Naive thymus-derived CD8-positive, alpha-beta T cell (primary cell): ENCODE measurements around the gene PAXX. TPM values are rescaled to one million over a fixed set of nuclear protein-coding genes. Genes with fewer than 3 reads are reported as not detected.
A peak's percentile ranks its signal among the peaks of the same experiment; 100 is the strongest.

ENCODE experiments used
- ATAC-seq, 2 donors: fragments of 150-1000 bp; cut with Tn5 transposase in 1 of 2; sonication (Bioruptor Pico), chemical (Tn5 transposase) in 1 of 2; 1 replicate in 1 of 2; 2 replicates in 1 of 2; pipeline ENCODE4 v1.10.0; 2021; ENCODE audit warnings: mild to moderate bottlenecking in 2 of 2, moderate library complexity in 2 of 2
- POLR2A ChIA-PET: fragments of 350-600 bp; sonication (Branson Sonifier 250); formaldehyde crosslinking; loops from one replicate; lab custom pipeline; 2021; ENCODE audit warnings: antibody characterized with exemption; lab: Charles Lee
- DNase-seq, 10 donors: peaks; one replicate each; pipeline versions ENCODE4 v3.0.0 to v3.0.0-alpha.2; 2020 to 2022
- H3K27ac Mint-ChIP-seq, 10 donors: one replicate each; pipeline ENCODE4 v1.8.0; 2020 to 2022; ENCODE audit warnings: mild to moderate bottlenecking in 10 of 10, mixed read lengths in 10 of 10, moderate library complexity in 4 of 10, inconsistent platforms in 1 of 10
- H3K27me3 Mint-ChIP-seq, 5 donors: one replicate each; pipeline ENCODE4 v1.8.0; 2021 to 2022; ENCODE audit warnings: mixed read lengths in 5 of 5
- H3K36me3 Mint-ChIP-seq, 3 donors: one replicate each; pipeline ENCODE4 v1.8.0; 2020 to 2022; ENCODE audit warnings: mixed read lengths in 3 of 3, mild to moderate bottlenecking in 2 of 3, inconsistent platforms in 1 of 3
- H3K4me1 Mint-ChIP-seq, 4 donors: one replicate each; pipeline ENCODE4 v1.8.0; 2021 to 2022; ENCODE audit warnings: mixed read lengths in 4 of 4
- H3K4me3 Mint-ChIP-seq, 10 donors: one replicate each; pipeline ENCODE4 v1.8.0; 2020 to 2022; ENCODE audit warnings: mild to moderate bottlenecking in 10 of 10, mixed read lengths in 10 of 10, moderate library complexity in 6 of 10, inconsistent platforms in 1 of 10
- H3K9me3 Mint-ChIP-seq, 9 donors: one replicate each; pipeline ENCODE4 v1.8.0; 2020 to 2022; ENCODE audit warnings: mixed read lengths in 9 of 9, mild to moderate bottlenecking in 3 of 9, inconsistent platforms in 1 of 9, moderate library complexity in 1 of 9
- polyA plus RNA-seq, 3 donors: library from polyadenylated mRNA; unstranded; fragments of 300-500 nt; fragmentation: Illumina TruSeq; gene quantifications; one replicate each; pipeline ENCODE4 v1.2.3, GENCODE V29; 2021
- total RNA-seq, 8 experiments: library from RNA in 2 of 8; stranded (reverse) in 2 of 8; gene quantifications; one replicate each; pipeline ENCODE4 v1.2.3 and lab custom pipeline; 2021 to 2026

PAXX gene
- total and polyA plus RNA-seq, 5 experiments from 2014 or later = 104 to 137 (median 119) TPM

DNA sequence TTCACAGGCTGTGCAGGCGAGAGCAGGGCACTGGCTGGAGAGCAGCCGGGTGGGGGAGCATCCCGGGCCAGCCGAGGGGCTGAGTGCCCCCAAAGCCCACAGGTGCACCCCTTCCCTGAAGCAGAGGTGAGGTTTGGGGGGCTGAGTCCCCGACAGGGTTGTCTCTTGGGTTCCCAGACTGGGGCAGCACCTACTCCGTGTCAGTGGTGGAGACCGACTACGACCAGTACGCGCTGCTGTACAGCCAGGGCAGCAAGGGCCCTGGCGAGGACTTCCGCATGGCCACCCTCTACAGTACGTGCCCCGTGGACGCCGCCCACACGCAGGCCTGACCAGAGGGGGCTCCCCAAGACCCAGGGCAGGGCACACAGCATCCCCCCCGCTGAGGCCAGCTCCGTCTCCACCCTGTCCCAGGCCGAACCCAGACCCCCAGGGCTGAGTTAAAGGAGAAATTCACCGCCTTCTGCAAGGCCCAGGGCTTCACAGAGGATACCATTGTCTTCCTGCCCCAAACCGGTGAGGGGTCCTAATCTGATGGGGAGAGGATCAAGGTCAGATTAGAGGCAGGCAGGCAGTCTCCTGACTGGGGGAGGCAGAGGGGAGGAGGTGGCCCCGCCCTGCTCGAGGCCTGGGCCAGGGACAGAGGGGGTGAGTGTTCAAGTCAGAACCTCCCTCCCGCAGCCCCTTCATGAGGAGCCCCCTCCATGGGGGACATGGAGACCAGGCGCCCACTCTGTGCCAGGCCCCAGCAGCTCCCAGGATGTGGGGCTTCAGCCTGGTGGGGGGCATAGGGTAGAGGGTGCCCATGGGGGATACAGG is 12.2 kb upstream of the PAXX start:
- Mint-ChIP-seq H3K36me3 (no peaks in the 10 kb centered on the region), H3K27ac (no peak overlapping the region), H3K27me3 (peaks cover 3 to 22% (median 7%) of the 10 kb centered on the region in 5 donors), H3K4me1 (peaks cover 11 to 26% (median 22%) of the 10 kb centered on the region in 4 donors), H3K9me3 (no peaks in the 10 kb centered on the region), H3K4me3 (peak overlapping the region in 1 of 10 donors; percentile 14)
- DNase-seq = peak in 1 of 10 donors; percentile 9
- POLR2A ChIA-PET = interaction anchor here (1.1 kb wide), 1 partner anchor 32 kb away, joined by 3 read pairs; no protein-coding TSS in a partner anchor
- ATAC-seq = no peak

DNA sequence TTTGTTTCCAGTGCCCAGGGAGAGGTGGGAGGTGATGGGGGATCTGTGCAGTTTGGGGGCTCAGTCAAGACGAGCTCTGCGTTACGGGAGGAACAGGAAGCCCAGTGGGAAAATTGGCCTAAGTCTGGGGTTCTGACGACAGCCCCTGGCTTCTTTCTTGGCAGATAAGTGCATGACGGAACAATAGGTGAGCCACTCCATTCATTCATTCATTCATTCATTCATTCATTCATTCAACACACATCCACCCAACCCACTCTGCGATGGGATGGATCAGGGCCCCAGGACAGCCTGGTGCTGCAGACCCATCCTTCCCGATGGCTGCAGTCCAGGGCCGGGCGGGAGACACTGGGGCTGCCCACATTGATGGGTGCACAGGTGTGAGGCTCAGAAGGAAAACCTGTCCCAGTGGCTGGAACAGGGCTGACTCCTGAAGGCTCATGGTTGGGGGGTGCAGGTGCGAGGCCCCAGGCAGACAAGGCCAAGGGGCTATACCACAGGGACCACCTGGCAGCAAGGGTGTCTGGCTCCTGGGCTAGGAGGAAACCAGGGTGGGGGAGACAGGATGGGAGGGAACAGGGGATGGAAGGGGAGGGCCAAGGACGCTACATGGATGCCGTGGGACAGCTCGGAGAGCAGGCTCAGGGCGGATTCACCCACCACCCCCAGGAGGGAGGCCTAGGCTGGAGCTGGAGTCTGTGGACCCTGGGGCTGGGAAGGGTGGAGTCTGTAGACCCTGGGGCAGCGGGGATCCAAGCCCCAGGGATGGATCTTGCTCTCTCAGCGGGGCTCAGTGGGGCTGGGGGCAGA is 11.3 kb upstream of the PAXX start:
- POLR2A ChIA-PET = no interaction called here
- ATAC-seq (no peak), DNase-seq (no peak)
- no peaks in the 10 kb centered on the region for H3K9me3 Mint-ChIP-seq
- H3K36me3 Mint-ChIP-seq = no peaks in the 10 kb centered on the region
- peaks cover 3 to 22% (median 7%) of the 10 kb centered on the region in 5 donors for H3K27me3 Mint-ChIP-seq
- H3K4me1 Mint-ChIP-seq = peaks cover 7 to 18% (median 13%) of the 10 kb centered on the region in 4 donors
- no peak overlapping the region for H3K4me3 Mint-ChIP-seq
- H3K27ac Mint-ChIP-seq = no peak overlapping the region

DNA sequence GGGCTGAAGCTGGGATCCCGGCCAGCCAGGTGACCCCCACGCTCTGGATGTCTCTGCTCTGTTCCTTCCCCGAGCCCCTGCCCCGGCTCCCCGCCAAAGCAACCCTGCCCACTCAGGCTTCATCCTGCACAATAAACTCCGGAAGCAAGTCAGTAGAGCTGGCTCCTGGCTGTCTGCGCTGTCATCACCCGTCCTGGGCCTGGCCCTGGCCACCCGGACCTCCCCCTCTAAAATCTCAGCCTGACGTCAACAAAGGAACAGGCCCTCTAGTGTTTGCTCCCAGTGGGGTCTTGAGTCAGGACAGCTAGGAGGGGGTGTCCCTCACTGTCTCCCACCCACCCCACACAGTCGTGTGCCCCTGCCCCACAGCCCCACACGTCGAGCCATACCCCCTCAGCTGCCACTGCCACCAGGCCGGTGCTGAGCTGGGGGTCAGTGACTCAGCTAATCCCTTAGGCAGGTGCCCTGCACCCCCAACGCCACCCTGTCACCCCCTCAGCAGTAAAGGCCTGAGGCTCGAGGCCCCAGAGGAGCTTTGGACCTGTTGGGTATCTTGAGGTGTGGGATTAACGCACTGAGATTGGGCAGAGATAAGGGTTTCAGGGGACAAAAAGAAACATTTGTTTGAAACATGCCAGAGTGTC is 10.5 kb upstream of the PAXX start:
- Mint-ChIP-seq H3K27ac (no peak overlapping the region), H3K27me3 (peaks cover 3 to 27% (median 9%) of the 10 kb centered on the region in 5 donors), H3K9me3 (no peaks in the 10 kb centered on the region), H3K4me1 (peaks cover 5 to 11% (median 7%) of the 10 kb centered on the region in 4 donors), H3K36me3 (no peaks in the 10 kb centered on the region), H3K4me3 (peak overlapping the region in 1 of 10 donors; percentile 34)
- ATAC-seq (no peak), DNase-seq (no peak)
- POLR2A ChIA-PET = interaction anchor here (0.7 to 1.2 kb wide), 2 partner anchors 10 to 31 kb away, joined by 3 to 4 read pairs; no protein-coding TSS in a partner anchor

DNA sequence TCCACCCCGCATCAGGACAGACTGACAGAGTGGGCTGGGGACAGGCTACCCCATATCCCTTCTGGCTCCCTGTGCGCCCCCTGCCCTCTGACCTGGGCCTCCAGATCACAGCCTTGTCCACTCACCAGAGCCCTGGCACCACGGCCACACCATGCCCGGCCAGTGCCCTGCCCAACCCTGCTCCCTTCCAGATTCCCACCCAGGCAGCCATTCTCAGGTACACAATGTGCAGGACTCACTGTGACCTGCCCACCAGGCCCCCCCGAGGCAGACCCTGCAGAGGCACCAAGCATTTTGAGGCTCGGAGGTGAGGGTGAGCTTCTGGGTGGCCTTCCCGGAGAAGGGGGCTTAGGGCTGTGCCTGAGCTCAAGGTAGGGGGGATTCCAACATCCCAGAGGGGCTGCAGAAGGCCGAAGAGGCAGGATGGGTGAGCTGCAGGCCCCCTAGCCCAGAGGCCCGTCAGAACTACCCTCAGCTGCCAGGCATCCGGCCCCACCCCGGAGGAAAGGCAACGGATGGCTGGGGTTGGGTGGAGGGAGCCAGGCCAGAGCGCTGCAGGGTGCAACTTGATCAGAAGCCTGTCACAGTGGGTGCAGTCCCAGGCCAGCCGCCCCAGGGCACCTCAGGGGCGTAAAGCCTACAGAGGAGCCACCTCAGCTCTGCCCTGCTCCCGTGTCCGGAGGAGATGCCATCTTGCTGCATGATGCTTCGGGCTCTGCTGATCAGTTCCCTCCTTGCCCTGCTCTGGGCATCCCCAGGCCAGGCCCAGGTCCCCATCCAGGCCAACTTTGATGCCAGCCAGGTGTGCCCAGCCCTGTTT is 9.8 kb upstream of the PAXX start, which contains the start of gene LCNL1:
Gene LCNL1 (plus strand): TSS at position 762 of the 820 bp plus-strand sequence. CDS start 594 bp downstream, outside the sequence.
- no peaks in the 10 kb centered on the region for H3K9me3 Mint-ChIP-seq
- H3K4me1 Mint-ChIP-seq = peaks cover 3 to 9% (median 8%) of the 10 kb centered on the region in 4 donors
- peaks cover 3 to 27% (median 10%) of the 10 kb centered on the region in 5 donors for H3K27me3 Mint-ChIP-seq
- H3K36me3 Mint-ChIP-seq = no peaks in the 10 kb centered on the region
- H3K27ac Mint-ChIP-seq = peak within 1 kb of the TSS in 2 of 10 donors; percentile 13 to 31
- DNase-seq (no peak), ATAC-seq (no peak)
- peak within 1 kb of the TSS in 8 of 10 donors; percentile 1 to 73 (median 35) for H3K4me3 Mint-ChIP-seq
- POLR2A ChIA-PET = interaction anchor here (0.5 to 1.2 kb wide), 3 partner anchors 9 to 85 kb away, joined by 3 to 4 read pairs (median 3); no protein-coding TSS in a partner anchor

DNA sequence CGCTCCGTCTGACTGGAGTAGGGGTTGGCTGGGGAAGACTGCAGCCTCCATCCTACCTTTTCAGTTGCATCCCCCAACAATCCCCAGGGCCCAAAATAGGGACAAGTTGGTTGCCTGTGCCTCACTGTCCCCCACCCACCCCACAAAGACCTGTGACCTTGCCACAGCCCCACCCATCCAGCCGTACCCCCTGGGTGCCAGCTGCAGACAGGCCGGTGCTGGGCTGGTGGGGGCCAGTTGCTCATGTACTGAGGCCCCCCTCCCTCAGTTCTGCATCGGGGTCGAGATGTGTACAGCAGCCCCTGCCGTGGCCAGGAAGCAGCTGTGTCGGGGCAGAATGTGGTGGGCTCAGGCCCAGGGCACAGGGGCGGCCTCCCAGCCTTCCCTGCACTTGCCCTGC is 9.1 kb upstream of the PAXX start:
- H3K4me1 Mint-ChIP-seq = peaks cover 3 to 9% (median 8%) of the 10 kb centered on the region in 4 donors
- peaks cover 3 to 27% (median 13%) of the 10 kb centered on the region in 5 donors for H3K27me3 Mint-ChIP-seq
- POLR2A ChIA-PET = interaction anchor here (1.2 kb wide), 1 partner anchor 8 kb away, joined by 4 read pairs; no protein-coding TSS in a partner anchor
- DNase-seq = no peak
- H3K36me3 Mint-ChIP-seq = no peaks in the 10 kb centered on the region
- H3K27ac Mint-ChIP-seq = no peak overlapping the region
- H3K9me3 Mint-ChIP-seq = no peaks in the 10 kb centered on the region
- no peak for ATAC-seq
- H3K4me3 Mint-ChIP-seq = peak overlapping the region in 1 of 10 donors; percentile 34

DNA sequence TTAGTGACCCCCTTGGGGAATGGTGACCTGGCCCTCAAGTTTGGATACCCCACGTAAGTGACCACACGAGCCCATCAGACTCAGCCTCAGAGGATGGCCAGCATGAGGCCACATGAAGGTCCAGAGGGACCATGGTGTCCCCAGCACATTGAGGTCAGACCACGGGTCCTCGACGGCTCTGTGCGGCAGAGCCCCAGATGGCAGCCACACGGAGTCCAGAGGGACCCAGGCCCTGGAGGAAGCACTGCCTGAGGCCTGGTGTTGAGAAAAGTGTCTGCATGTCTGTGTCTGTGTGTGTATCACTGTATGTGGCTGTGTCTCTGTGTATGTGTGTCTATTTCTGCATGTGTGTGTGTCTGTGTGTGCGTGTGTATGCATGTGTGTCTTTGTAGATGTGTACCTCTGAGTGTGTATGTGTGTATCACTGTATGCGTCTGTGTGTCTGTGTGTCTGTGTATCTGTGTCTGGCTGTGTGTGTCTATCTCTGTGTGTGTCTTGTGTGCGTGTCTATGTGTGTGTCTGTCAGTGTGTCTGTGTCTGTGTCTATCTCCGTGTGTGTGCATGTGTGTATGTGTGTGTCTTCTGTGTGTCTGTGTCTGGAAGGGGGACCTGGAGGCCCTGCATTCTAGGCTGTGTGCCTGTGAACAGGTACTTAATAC is 8.4 kb upstream of the PAXX start:
- DNase-seq = no peak
- Mint-ChIP-seq H3K4me3 (peak overlapping the region in 9 of 10 donors; percentile 1 to 73 (median 34)), H3K36me3 (no peaks in the 10 kb centered on the region), H3K4me1 (peaks cover 3 to 9% (median 8%) of the 10 kb centered on the region in 4 donors), H3K27ac (peak overlapping the region in 2 of 10 donors; percentile 13 to 31), H3K27me3 (peaks cover 3 to 27% (median 13%) of the 10 kb centered on the region in 5 donors), H3K9me3 (no peaks in the 10 kb centered on the region)
- POLR2A ChIA-PET = no interaction called here
- ATAC-seq = no peak

DNA sequence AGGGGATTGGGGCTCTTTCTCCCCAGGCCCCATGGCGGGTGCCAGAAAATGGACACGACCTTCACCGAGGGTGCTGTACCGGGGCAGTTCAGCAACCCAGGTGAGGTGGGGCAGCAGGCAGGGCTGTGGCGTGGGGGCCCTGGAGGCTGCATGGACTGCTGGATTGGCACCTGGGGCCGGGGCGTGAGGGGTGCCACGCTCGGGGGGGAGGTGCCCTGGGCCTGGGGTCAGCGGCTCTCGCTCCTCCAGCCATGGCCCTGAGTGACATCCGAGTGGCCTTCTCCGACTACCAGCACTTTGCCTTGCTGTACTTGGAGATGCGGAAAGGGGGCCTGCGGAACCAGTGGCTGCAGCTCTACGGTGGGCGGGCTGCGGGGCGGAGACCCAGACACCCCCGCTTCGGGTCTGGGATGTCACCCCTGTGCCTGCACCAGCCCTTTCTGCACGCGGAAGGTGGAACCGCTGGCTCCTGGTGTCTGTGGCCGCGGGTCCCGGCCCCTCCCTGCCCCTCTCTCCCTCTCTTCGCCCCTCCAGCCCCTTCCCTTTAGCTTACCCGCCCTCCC is 7.7 kb upstream of the PAXX start:
- ATAC-seq = peak; percentile 64 to 68
- peaks cover 3 to 27% (median 13%) of the 10 kb centered on the region in 5 donors for H3K27me3 Mint-ChIP-seq
- DNase-seq = no peak
- no peak overlapping the region for H3K27ac Mint-ChIP-seq
- peak overlapping the region in 7 of 10 donors; percentile 24 to 84 (median 63) for H3K4me3 Mint-ChIP-seq
- no peaks in the 10 kb centered on the region for H3K9me3 Mint-ChIP-seq
- POLR2A ChIA-PET = interaction anchor here (1.5 to 1.7 kb wide), 3 partner anchors 8 to 34 kb away, joined by 5 to 6 read pairs (median 5); partner anchors contain the start of gene PTGDS
- peaks cover 3 to 9% (median 8%) of the 10 kb centered on the region in 4 donors for H3K4me1 Mint-ChIP-seq
- no peaks in the 10 kb centered on the region for H3K36me3 Mint-ChIP-seq

DNA sequence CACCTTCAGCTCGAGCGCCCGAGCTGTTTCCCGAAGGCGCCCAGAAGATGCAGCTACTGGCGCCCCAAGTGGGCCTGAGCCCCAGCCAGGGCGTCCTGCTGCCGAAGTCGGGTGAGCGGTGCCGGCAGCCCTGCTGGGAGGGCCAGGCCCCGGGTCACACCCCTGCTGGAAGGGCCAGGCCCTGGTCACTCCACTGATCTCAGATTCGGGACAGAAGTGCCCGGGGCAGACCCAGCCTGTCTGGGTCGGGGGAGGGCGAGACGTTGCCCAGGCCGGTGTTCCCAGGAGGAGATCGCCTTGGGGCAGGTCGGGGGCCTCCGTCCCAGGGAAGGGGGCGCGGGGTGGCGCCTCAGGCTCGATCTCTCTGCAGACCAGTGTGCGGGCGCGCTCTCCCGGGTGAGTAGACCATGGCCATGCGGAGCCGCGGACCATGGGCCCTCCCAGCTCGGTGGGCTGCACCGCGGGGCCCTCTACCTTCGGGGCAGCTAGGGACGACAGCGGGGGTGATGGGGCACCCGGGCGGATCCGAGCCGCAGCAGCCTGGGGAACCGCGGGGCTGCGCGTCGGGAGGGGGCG is 7.1 kb upstream of the PAXX start:
- no peak overlapping the region for H3K27ac Mint-ChIP-seq
- H3K27me3 Mint-ChIP-seq = peaks cover 3 to 27% (median 13%) of the 10 kb centered on the region in 5 donors
- POLR2A ChIA-PET = interaction anchor here (1.5 to 1.7 kb wide), 3 partner anchors 8 to 34 kb away, joined by 5 to 6 read pairs (median 5); partner anchors contain the start of gene PTGDS
- H3K9me3 Mint-ChIP-seq = no peaks in the 10 kb centered on the region
- peak overlapping the region in 7 of 10 donors; percentile 24 to 84 (median 63) for H3K4me3 Mint-ChIP-seq
- DNase-seq = no peak
- H3K36me3 Mint-ChIP-seq = no peaks in the 10 kb centered on the region
- peak; percentile 71 to 73 for ATAC-seq
- H3K4me1 Mint-ChIP-seq = peaks cover 3 to 9% (median 8%) of the 10 kb centered on the region in 4 donors

DNA sequence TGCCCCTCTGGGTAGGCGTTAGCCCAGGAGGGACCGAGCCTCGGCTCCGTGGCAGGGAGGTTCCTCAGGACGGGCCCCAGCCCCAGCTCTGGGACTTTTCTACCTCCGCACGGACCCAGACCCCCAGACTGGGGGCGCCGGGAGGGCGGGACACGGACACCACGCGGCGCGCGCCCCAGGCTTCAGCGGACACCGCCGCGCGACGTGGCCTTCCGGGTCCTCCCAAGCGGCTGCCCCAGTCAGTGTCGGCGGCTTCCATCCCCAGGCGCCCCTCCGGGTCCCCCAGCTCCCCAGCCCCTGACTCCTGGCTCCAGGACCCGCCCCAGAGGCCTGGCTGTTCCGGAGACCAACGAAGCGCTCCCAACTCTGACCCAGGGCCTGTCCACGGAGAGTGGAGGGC is 6.4 kb upstream of the PAXX start:
- Mint-ChIP-seq H3K27me3 (peaks cover 3 to 27% (median 13%) of the 10 kb centered on the region in 5 donors), H3K36me3 (no peaks in the 10 kb centered on the region), H3K27ac (no peak overlapping the region), H3K4me1 (peaks cover 3 to 13% (median 10%) of the 10 kb centered on the region in 4 donors), H3K9me3 (no peaks in the 10 kb centered on the region), H3K4me3 (peak overlapping the region in 5 of 10 donors; percentile 29 to 79 (median 46))
- DNase-seq = no peak
- ATAC-seq = peak in 1 of 2 donors; percentile 15
- POLR2A ChIA-PET = interaction anchor here (1.0 to 1.7 kb wide), 5 partner anchors 9 to 40 kb away, joined by 3 to 6 read pairs (median 5); partner anchors contain the start of genes LCN12 and PTGDS

DNA sequence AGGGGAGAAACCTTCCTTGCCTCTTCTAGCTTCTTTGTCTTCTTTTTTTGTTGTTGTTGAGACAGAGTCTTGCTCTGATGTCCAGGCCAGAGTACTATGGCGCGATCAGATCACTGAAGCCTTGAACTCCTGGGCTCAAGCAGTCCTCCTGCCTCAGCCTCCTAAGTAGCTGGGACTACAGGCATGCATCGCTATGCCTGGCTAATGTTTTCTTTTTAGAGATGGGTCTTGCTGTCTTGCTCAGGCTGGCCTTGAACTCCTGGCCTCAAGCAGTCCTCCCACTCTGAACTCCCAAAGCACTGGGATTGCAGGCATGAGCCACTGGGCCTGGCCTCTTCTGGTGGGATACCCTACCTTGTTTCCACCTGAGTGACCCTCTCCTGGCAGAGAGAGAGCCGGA is 3.4 kb upstream of the PAXX start:
- no peaks in the 10 kb centered on the region for H3K9me3 Mint-ChIP-seq
- POLR2A ChIA-PET = interaction anchor here (0.6 to 1.3 kb wide), 3 partner anchors 8 to 34 kb away, joined by 4 to 5 read pairs (median 4); partner anchors contain the start of gene CLIC3
- H3K4me3 Mint-ChIP-seq = no peak overlapping the region
- H3K4me1 Mint-ChIP-seq = peaks cover 10 to 31% (median 25%) of the 10 kb centered on the region in 4 donors
- peak overlapping the region in 1 of 10 donors; percentile 70 for H3K27ac Mint-ChIP-seq
- no peak for DNase-seq
- no peak for ATAC-seq
- H3K36me3 Mint-ChIP-seq = peaks cover 0 to 4% (median 2%) of the 10 kb centered on the region in 3 donors
- peaks cover 2 to 14% (median 7%) of the 10 kb centered on the region in 5 donors for H3K27me3 Mint-ChIP-seq
